A549 treated with CORT108297 at 1 μM for 4 hours (cell line): Measurements from ENCODE around the gene MAGEE2. TPM values are rescaled to one million over a fixed set of nuclear protein-coding genes. Genes with fewer than 3 reads are reported as not detected.

ENCODE experiments used
- total RNA-seq: library from RNA; stranded (reverse); fragments of 200-300 nt; extraction: Qiagen RNA extraction; gene quantifications from 5 replicates; pipeline ENCODE4 v1.2.3, GENCODE V29; 2022

MAGEE2 gene
- not detected in 5 replicates for total RNA-seq

GRCh38 chrX:75784680-75785491 lies at the start of gene MAGEE2:
MAGEE2 (minus strand) TSS chrX:75785254; CDS start chrX:75785051, 203 bp downstream.

